ENCODE data around the gene DUOX1.

DUOX1 gene

DNA sequence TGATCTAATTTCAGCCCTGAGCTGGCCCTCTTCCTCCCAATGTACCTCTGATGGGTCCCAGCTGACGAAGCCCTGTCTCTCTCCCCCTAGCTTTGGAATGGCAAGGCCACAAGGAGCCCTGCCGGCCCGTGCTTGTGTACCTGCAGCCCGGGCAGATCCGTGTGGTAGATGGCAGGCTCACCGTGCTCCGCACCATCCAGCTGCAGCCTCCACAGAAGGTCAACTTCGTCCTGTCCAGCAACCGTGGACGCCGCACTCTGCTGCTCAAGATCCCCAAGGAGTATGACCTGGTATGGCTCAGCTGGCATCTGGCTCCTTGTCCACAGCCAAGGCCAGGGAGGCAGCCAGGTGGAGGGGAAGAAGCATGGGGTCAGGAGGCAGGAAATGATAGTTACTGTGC, 14.2 kb downstream of the DUOX1 start:
- no peak for DNase-seq
- H3K4me3 ChIP-seq, result no peak overlapping the region
- H3K27ac ChIP-seq, result no peak overlapping the region
- peaks cover 0 to 50% of the 10 kb centered on the region in 2 donors for H3K27me3 ChIP-seq
- H3K36me3 ChIP-seq, result no peaks in the 10 kb centered on the region
- intact Hi-C loops (cut with DNase I; ENCODE audit: low total_unique reads), result no loop called here
- TF ChIP-seq, protein P1, sequence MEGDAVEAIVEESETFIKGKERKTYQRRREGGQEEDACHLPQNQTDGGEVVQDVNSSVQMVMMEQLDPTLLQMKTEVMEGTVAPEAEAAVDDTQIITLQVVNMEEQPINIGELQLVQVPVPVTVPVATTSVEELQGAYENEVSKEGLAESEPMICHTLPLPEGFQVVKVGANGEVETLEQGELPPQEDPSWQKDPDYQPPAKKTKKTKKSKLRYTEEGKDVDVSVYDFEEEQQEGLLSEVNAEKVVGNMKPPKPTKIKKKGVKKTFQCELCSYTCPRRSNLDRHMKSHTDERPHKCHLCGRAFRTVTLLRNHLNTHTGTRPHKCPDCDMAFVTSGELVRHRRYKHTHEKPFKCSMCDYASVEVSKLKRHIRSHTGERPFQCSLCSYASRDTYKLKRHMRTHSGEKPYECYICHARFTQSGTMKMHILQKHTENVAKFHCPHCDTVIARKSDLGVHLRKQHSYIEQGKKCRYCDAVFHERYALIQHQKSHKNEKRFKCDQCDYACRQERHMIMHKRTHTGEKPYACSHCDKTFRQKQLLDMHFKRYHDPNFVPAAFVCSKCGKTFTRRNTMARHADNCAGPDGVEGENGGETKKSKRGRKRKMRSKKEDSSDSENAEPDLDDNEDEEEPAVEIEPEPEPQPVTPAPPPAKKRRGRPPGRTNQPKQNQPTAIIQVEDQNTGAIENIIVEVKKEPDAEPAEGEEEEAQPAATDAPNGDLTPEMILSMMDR (IDR thresholded peaks at IDR 0.05), result no peak
- H3K4me1 ChIP-seq, result no peaks in the 10 kb centered on the region
- no peaks in the 10 kb centered on the region for H3K9me3 ChIP-seq

DNA sequence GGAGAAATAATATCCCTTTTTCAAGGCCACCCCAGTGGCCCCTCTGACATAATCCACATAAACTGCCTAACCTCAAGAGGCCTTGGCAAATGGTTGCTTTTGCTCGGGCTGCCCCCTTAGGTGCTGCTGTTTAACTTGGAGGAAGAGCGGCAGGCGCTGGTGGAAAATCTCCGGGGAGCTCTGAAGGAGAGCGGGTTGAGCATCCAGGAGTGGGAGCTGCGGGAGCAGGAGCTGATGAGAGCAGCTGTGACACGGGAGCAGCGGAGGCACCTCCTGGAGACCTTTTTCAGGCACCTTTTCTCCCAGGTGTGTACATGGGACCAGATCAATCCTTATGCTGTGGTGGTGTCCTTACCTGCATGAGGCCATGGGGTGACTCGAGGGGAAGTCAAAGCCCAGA, 15.0 kb downstream of the DUOX1 start:
- Histone ChIP-seq H3K27me3 (peaks cover 0 to 41% of the 10 kb centered on the region in 2 donors), H3K36me3 (no peaks in the 10 kb centered on the region), H3K4me1 (no peaks in the 10 kb centered on the region), H3K27ac (no peak overlapping the region), H3K9me3 (no peaks in the 10 kb centered on the region), H3K4me3 (no peak overlapping the region)
- no peak for DNase-seq
- intact Hi-C loops (cut with DNase I; ENCODE audit: low total_unique reads), result no loop called here
- TF ChIP-seq, protein P1 (IDR thresholded peaks at IDR 0.05), result no peak

- H3K27ac ChIP-seq, result no peak overlapping the region
- DNase-seq, result no peak
- peaks cover 0 to 26% of the 10 kb centered on the region in 2 donors for H3K27me3 ChIP-seq
- TF ChIP-seq, protein P1 (IDR thresholded peaks at IDR 0.05), result no peak
- H3K36me3 ChIP-seq, result peaks cover 0 to 4% (median 0%) of the 10 kb centered on the region in 3 donors
- no peaks in the 10 kb centered on the region for H3K4me1 ChIP-seq
- no peaks in the 10 kb centered on the region for H3K9me3 ChIP-seq
- intact Hi-C loops (cut with DNase I; ENCODE audit: low total_unique reads), result no loop called here
- H3K4me3 ChIP-seq, result no peak overlapping the region
Observed at GRCh38 chr15:45146405-45146804, 16.6 kb downstream of the DUOX1 start.

- intact Hi-C loops (cut with DNase I; ENCODE audit: low total_unique reads), result no loop called here
- no peaks in the 10 kb centered on the region for H3K4me1 ChIP-seq
- H3K27ac ChIP-seq, result no peak overlapping the region
- peaks cover 0 to 18% of the 10 kb centered on the region in 2 donors for H3K27me3 ChIP-seq
- no peak overlapping the region for H3K4me3 ChIP-seq
- no peak for DNase-seq
- peaks cover 0 to 16% (median 4%) of the 10 kb centered on the region in 3 donors for H3K36me3 ChIP-seq
- TF ChIP-seq, protein P1 (IDR thresholded peaks at IDR 0.05), result no peak
- no peaks in the 10 kb centered on the region for H3K9me3 ChIP-seq
Observed at GRCh38 chr15:45147606-45148005, 17.8 kb downstream of the DUOX1 start.

- intact Hi-C loops (cut with DNase I; ENCODE audit: low total_unique reads), result no loop called here
- peaks cover 0 to 17% (median 5%) of the 10 kb centered on the region in 3 donors for H3K36me3 ChIP-seq
- no peak for DNase-seq
- H3K9me3 ChIP-seq, result no peaks in the 10 kb centered on the region
- no peak overlapping the region for H3K4me3 ChIP-seq
- no peaks in the 10 kb centered on the region for H3K4me1 ChIP-seq
- peaks cover 0 to 15% of the 10 kb centered on the region in 2 donors for H3K27me3 ChIP-seq
- TF ChIP-seq, protein P1 (IDR thresholded peaks at IDR 0.05), result no peak
- H3K27ac ChIP-seq, result no peak overlapping the region
Observed at GRCh38 chr15:45148076-45149059, 18.6 kb downstream of the DUOX1 start.

Data from tibial artery (tissue), 4 donors.